ENCODE data around the gene ZNF862.

The ZNF862 gene

GRCh38 chr7:149811221-149811620, 27.0 kb upstream of the ZNF862 start:
- DNase-seq (ENCODE audit: low read depth) = no peak

- DNase-seq (ENCODE audit: low read depth) = no peak
These were observed 26.2 kb upstream of the ZNF862 start for GRCh38 chr7:149811831-149812490.

- DNase-seq (ENCODE audit: low read depth) = no peak
These were observed 24.7 kb upstream of the ZNF862 start for GRCh38 chr7:149813254-149814035.

DNA sequence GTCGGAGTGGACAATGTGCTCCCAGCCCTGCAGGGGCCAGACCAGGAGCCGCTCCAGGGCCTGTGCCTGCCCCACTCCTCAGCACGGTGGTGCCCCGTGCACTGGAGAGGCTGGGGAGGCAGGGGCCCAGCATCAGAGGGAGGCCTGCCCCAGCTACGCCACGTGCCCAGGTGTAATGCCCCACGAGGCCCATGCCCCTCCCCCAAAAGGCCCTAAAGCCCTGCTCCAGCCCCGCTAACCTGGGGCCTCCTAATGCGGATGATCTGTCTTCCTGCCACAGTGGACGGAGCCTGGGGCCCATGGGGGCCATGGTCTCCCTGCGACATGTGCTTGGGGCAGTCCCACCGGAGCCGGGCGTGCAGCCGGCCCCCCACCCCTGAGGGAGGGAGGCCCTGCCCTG, 23.7 kb upstream of the ZNF862 start:
- no peak for DNase-seq (ENCODE audit: low read depth)

DNA sequence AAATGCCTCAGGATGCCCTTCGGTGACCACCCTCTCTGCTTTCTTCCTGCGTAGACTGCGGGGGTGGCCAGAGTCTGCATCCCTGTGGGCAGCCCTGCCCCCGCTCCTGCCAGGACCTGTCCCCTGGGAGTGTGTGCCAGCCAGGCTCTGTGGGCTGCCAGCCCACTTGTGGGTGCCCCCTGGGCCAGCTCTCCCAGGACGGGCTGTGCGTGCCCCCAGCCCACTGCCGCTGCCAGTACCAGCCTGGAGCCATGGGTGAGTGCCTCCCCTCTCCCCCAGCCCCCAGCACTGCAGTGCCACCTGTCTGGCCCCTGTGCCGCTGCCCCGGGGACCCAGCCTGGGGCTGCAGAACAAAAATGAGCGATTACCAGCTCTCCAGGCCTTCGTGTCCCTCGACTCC, 23.1 kb upstream of the ZNF862 start:
- DNase-seq (ENCODE audit: low read depth) = no peak

DNA sequence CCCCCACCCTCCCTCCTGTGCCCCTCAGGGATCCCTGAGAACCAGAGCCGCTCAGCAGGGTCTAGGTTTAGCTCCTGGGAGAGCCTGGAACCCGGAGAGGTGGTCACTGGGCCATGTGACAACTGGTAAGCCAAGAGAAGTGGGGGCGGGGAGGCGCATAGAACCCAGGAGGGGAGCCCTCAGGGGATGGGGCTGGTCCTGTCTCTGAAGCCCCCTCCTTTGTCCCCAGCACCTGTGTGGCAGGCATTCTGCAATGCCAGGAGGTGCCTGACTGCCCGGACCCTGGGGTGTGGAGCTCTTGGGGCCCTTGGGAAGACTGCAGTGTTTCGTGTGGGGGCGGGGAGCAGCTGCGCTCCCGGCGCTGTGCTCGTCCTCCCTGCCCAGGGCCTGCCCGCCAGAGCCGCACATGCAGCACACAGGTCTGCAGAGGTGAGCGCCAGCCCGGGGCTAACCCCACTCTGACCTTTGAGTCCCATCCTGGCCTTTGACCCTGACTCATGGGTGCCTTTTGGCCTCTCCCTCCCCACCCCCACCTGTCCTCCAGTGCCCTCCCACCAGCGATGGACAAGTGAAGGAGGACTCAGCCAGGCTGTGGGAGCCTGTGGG, 22.4 kb upstream of the ZNF862 start:
- DNase-seq (ENCODE audit: low read depth) = no peak

DNA sequence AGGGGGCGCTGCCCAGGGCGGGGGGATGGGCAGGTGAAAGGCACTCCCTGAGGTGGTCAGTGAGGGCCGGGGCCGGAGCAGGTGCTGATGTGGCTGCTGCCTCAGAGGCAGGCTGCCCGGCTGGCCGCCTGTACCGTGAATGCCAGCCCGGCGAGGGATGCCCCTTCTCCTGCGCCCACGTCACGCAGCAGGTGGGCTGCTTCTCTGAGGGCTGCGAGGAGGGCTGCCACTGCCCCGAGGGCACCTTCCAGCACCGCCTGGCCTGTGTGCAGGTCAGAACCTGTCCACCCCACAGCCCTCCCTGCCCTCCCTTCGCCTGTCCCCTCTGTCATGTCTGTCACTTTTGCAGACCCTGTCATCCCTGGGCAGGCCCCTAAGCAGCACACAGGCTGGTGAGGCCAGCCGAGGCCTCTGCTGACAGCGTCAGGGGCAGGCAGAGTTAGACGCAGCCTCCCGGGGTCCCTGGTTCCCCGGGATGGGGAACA, 21.9 kb upstream of the ZNF862 start:
- DNase-seq (ENCODE audit: low read depth) = no peak

- no peak for DNase-seq (ENCODE audit: low read depth)
These were observed 21.4 kb upstream of the ZNF862 start for GRCh38 chr7:149816794-149817193.

DNA sequence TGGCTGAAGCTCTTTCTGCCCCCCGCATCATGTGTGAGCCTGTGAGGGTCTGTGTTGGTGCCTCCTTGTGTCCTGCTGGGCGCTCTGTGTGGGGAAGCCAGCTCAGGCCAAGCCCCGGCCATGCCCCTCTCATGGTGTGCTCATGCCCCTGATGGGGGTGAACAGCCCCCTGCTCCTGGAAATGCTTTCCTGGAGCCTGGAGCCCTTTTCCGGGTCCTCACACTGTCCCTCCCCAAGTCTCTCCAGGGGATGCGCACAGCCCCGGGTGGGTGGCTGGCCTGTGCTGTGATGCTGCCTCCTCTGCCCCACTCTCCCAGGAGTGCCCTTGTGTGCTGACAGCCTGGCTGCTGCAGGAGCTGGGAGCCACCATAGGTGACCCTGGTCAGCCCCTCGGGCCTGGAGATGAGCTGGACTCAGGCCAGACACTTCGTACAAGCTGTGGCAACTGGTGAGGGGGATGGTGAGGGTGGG, 20.8 kb upstream of the ZNF862 start:
- DNase-seq (ENCODE audit: low read depth) = no peak

- no peak for DNase-seq (ENCODE audit: low read depth)
These were observed 20.2 kb upstream of the ZNF862 start for GRCh38 chr7:149817836-149818535.

GRCh38 chr7:149818536-149818840, 19.7 kb upstream of the ZNF862 start:
- DNase-seq (ENCODE audit: low read depth) = no peak

GRCh38 chr7:149819141-149819960, 18.8 kb upstream of the ZNF862 start:
- no peak for DNase-seq (ENCODE audit: low read depth)

- DNase-seq (ENCODE audit: low read depth) = no peak
These were observed 18.2 kb upstream of the ZNF862 start for GRCh38 chr7:149819961-149820340.

GRCh38 chr7:149820622-149821190, 17.5 kb upstream of the ZNF862 start:
- DNase-seq (ENCODE audit: low read depth) = no peak

- no peak for DNase-seq (ENCODE audit: low read depth)
These were observed 16.7 kb upstream of the ZNF862 start for GRCh38 chr7:149821191-149822148.

DNA sequence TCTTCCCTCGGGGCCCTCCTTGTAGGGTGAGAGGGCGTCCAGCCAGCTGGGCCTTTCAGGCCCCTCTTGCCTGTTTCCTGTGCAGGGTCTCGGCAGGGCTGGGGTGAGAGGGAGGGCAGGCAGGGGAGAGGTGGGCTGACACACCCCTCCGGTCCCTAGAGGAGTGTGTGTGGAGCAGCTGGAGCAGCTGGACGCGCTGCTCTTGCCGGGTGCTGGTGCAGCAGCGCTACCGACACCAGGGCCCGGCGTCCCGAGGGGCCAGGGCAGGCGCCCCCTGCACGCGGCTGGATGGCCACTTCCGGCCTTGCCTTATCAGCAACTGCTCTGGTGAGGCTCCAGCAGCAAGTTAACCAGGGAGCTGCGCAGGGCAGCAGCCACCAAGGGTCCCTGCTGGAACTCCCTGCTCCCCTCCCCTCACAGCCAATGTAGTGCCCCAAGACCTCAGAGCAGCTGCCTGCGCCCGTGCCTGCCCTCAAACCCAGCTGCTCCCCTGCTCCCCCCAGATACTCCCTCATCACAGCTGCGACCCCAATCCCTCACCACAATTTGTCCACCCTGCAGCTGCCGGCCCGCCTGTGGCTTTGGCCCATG, 15.7 kb upstream of the ZNF862 start:
- no peak for DNase-seq (ENCODE audit: low read depth)

DNA sequence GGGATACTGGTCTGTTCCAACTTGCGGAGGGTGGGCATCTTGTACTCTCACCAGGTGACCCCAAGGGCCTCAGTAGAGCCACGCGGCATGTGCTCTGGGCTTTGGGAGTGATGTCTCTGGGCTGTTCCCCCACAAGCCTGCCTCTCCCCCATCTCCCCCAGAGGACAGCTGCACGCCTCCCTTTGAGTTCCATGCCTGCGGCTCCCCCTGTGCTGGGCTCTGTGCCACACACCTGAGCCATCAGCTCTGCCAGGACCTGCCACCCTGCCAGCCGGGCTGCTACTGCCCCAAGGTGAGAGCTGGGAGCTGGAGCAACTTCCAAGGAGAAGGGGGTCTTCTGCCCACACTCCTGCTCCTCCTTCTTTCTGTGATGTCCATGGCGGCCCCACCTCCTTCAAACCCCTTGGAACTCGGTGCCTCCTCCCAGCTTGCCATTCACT, 15.0 kb upstream of the ZNF862 start:
- no peak for DNase-seq (ENCODE audit: low read depth)

DNA sequence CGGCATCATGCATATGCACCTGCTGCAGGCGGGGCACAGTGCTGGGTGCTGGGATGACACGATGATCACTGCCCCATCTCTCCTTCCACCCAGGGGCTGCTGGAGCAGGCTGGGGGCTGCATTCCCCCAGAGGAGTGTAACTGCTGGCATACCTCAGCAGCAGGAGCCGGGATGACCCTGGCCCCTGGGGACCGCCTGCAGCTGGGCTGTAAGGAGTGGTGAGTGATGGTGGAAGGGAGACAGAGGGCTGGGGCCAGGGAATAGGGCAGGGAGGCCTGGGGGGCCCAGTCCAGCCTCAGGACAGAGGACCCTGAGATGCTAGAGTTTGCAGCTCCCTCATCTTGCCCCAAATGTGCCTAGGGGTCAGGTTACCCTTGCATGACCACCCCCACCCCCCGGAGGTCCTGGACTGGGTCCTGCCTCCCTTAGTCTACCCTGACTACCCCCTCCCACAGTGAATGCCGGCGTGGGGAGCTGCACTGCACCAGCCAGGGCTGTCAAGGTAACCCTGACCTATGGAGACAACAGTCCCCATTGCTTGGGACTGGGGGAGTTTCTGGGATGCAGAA, 14.5 kb upstream of the ZNF862 start:
- no peak for DNase-seq (ENCODE audit: low read depth)

DNA sequence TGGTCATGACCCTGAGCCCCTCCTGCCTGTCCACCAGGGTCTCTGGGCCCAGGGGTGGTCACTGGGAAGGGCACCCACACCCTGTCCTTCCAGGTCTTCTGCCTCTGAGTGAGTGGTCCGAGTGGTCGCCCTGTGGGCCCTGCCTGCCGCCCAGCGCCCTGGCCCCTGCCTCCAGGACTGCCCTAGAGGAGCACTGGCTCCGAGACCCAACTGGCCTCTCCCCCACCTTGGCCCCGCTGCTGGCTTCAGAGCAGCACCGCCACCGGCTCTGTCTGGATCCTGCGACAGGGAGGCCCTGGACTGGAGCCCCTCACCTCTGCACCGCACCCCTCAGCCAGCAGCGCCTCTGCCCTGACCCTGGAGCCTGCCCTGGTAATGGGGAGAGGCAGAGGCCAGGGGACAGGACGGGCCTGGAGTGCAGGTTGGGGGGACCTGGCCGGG, 13.9 kb upstream of the ZNF862 start:
- no peak for DNase-seq (ENCODE audit: low read depth)

All from stimulated activated CD8-positive, alpha-beta memory T cell treated with anti-CD3 and anti-CD28 coated beads, Interleukin-7, amount 100 ng/mL, for 24 hours (primary cell).